ENCODE results near the gene PARD3B. TPM values are rescaled to one million over a fixed set of nuclear protein-coding genes. Genes with fewer than 3 reads are reported as not detected.
A peak's percentile ranks its signal among the peaks of the same experiment; 100 is the strongest.

Gene PARD3B
- total RNA-seq, 6 experiments from 2014 or later, result 5.3 to 11.2 (median 8.3) TPM

DNA sequence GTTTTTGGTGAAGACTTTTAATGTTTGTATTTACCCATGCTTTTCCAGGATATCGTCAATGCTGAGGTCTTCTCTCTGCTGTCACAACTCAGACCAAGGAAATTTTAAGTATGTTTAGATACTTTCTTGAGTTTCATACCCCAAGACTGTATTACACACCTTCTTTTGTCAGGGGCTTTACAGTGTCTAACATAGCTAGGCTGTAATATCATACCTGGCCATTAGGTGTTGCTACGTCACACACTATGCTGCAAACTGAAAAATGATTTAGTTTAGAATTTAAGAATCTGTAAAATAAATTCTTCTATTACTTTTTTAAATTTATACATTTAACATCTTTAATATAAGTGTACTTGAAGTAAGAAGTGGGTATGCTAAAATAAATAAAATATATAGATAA lies 778.7 kb downstream of the PARD3B start:
- no peaks in the 10 kb centered on the region for H3K9me3 ChIP-seq
- H3K4me1 ChIP-seq, result no peaks in the 10 kb centered on the region
- H3K36me3 ChIP-seq, result no peaks in the 10 kb centered on the region
- TF ChIP-seq, protein P1, sequence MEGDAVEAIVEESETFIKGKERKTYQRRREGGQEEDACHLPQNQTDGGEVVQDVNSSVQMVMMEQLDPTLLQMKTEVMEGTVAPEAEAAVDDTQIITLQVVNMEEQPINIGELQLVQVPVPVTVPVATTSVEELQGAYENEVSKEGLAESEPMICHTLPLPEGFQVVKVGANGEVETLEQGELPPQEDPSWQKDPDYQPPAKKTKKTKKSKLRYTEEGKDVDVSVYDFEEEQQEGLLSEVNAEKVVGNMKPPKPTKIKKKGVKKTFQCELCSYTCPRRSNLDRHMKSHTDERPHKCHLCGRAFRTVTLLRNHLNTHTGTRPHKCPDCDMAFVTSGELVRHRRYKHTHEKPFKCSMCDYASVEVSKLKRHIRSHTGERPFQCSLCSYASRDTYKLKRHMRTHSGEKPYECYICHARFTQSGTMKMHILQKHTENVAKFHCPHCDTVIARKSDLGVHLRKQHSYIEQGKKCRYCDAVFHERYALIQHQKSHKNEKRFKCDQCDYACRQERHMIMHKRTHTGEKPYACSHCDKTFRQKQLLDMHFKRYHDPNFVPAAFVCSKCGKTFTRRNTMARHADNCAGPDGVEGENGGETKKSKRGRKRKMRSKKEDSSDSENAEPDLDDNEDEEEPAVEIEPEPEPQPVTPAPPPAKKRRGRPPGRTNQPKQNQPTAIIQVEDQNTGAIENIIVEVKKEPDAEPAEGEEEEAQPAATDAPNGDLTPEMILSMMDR (IDR thresholded peaks at IDR 0.05), result peak in 3 of 4 donors; percentile 27 to 34 (median 29)
- TF ChIP-seq POLR2A (IDR thresholded peaks at IDR 0.05), result no peak
- DNase-seq (no peak), ATAC-seq (no peak)
- no peak overlapping the region for H3K27ac ChIP-seq
- intact Hi-C loops (cut with DNase I), result no loop called here
- no peaks in the 10 kb centered on the region for H3K27me3 ChIP-seq
- no peak overlapping the region for H3K4me3 ChIP-seq
- WGBS (ENCODE audit: insufficient coverage, low coverage, low lambda C conversion rate, missing lambda C conversion rate), result 77% methylated on average over 2 of the region's 2 CpGs

GRCh38 chr2:205324355-205324754 lies 779.1 kb downstream of the PARD3B start:
- no peak for DNase-seq
- TF ChIP-seq POLR2A (IDR thresholded peaks at IDR 0.05), result no peak
- TF ChIP-seq, protein P1 (IDR thresholded peaks at IDR 0.05), result no peak
- Histone ChIP-seq H3K4me1 (no peaks in the 10 kb centered on the region), H3K27me3 (no peaks in the 10 kb centered on the region), H3K9me3 (no peaks in the 10 kb centered on the region), H3K36me3 (no peaks in the 10 kb centered on the region), H3K27ac (no peak overlapping the region), H3K4me3 (no peak overlapping the region)
- ATAC-seq, result no peak
- intact Hi-C loops (cut with DNase I), result no loop called here

- intact Hi-C loops (cut with DNase I), result no loop called here
Measured at GRCh38 chr2:205333351-205333750, 788.1 kb downstream of the PARD3B start.

DNA sequence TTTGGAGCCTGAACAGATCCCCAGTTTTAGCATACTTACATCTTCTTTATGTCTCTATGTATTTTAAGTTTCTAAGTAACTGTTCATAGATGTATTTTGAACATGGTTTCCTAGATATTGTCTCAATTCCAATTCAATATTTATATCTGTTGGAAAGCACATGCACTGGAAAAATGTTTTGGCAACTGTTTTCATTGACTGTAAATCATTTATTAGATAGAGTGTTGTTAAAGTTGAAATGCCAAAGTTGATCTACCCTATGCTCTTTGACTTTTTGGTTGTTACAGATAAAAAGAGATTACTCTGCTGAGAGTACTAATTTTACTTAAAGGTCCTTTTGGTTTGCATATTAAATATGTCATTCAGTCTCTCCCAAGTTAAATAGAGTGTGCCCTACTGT lies 792.0 kb downstream of the PARD3B start:
- Histone ChIP-seq H3K4me3 (no peak overlapping the region), H3K4me1 (no peaks in the 10 kb centered on the region), H3K36me3 (no peaks in the 10 kb centered on the region), H3K9me3 (no peaks in the 10 kb centered on the region), H3K27ac (no peak overlapping the region), H3K27me3 (no peaks in the 10 kb centered on the region)
- TF ChIP-seq POLR2A (IDR thresholded peaks at IDR 0.05), result no peak
- TF ChIP-seq, protein P1 (IDR thresholded peaks at IDR 0.05), result no peak
- intact Hi-C loops (cut with DNase I), result no loop called here
- ATAC-seq (peak in 3 of 4 donors; percentile 46 to 62 (median 56)), DNase-seq (no peak)

More at GRCh38 chr2:205333351-205333750, 788.1 kb downstream of the PARD3B start:
- no peak overlapping the region for H3K27ac ChIP-seq
- 82% methylated on average over 1 of the region's 1 CpG for WGBS (ENCODE audit: insufficient coverage, low coverage, low lambda C conversion rate, missing lambda C conversion rate)
- no peak overlapping the region for H3K4me3 ChIP-seq
- H3K36me3 ChIP-seq, result no peaks in the 10 kb centered on the region
- ATAC-seq (no peak), DNase-seq (no peak)
- H3K27me3 ChIP-seq, result no peaks in the 10 kb centered on the region
- no peaks in the 10 kb centered on the region for H3K4me1 ChIP-seq
- no peaks in the 10 kb centered on the region for H3K9me3 ChIP-seq
- TF ChIP-seq, protein P1 (IDR thresholded peaks at IDR 0.05), result no peak
- TF ChIP-seq POLR2A (IDR thresholded peaks at IDR 0.05), result no peak

GRCh38 chr2:205338156-205338555 lies 792.9 kb downstream of the PARD3B start:
- TF ChIP-seq, protein P1 (IDR thresholded peaks at IDR 0.05), result no peak
- TF ChIP-seq POLR2A (IDR thresholded peaks at IDR 0.05), result no peak
- H3K27ac ChIP-seq, result no peak overlapping the region
- 76% methylated on average over 1 of the region's 1 CpG for WGBS (ENCODE audit: insufficient coverage, low coverage, low lambda C conversion rate, missing lambda C conversion rate)
- H3K9me3 ChIP-seq, result no peaks in the 10 kb centered on the region
- intact Hi-C loops (cut with DNase I), result no loop called here
- no peaks in the 10 kb centered on the region for H3K27me3 ChIP-seq
- no peak overlapping the region for H3K4me3 ChIP-seq
- H3K4me1 ChIP-seq, result no peaks in the 10 kb centered on the region
- no peaks in the 10 kb centered on the region for H3K36me3 ChIP-seq
- no peak for DNase-seq
- ATAC-seq, result no peak
